HG03095 (cell line): Measurements from ENCODE around the gene FSTL4.

ENCODE experiments used
- ATAC-seq: cut with Tn5 transposase; IDR thresholded peaks from one replicate; pipeline ENCODE4 v1.9.1; 2021; ENCODE audit warnings: moderate library complexity; ENCODE audit not compliant: unreplicated experiment

The FSTL4 gene

GRCh38 chr5:133392448-133392847 lies 219.9 kb downstream of the FSTL4 start:
- ATAC-seq, result no peak

- no peak for ATAC-seq
Measured at GRCh38 chr5:133391354-133392136, 220.8 kb downstream of the FSTL4 start.

GRCh38 chr5:133390416-133391353 lies 221.7 kb downstream of the FSTL4 start:
- ATAC-seq, result no peak

- no peak for ATAC-seq
Measured at GRCh38 chr5:133389066-133389590, 223.2 kb downstream of the FSTL4 start.

- no peak for ATAC-seq
Measured at GRCh38 chr5:133387621-133388020, 224.7 kb downstream of the FSTL4 start.

GRCh38 chr5:133387091-133387490 lies 225.2 kb downstream of the FSTL4 start:
- ATAC-seq, result no peak

GRCh38 chr5:133386662-133387061 lies 225.7 kb downstream of the FSTL4 start:
- ATAC-seq, result no peak

GRCh38 chr5:133385346-133385745 lies 227.0 kb downstream of the FSTL4 start:
- ATAC-seq, result no peak

GRCh38 chr5:133384903-133385302 lies 227.4 kb downstream of the FSTL4 start:
- ATAC-seq, result no peak

GRCh38 chr5:133384120-133384855 lies 228.1 kb downstream of the FSTL4 start:
- no peak for ATAC-seq

- no peak for ATAC-seq
Measured at GRCh38 chr5:133383580-133383939, 228.8 kb downstream of the FSTL4 start.

GRCh38 chr5:133382661-133383579 lies 229.4 kb downstream of the FSTL4 start:
- ATAC-seq, result no peak

- ATAC-seq, result no peak
Measured at GRCh38 chr5:133381571-133382365, 230.6 kb downstream of the FSTL4 start.

- no peak for ATAC-seq
Measured at GRCh38 chr5:133381041-133381440, 231.3 kb downstream of the FSTL4 start.

- ATAC-seq, result no peak
Measured at GRCh38 chr5:133377736-133378135, 234.6 kb downstream of the FSTL4 start.

GRCh38 chr5:133376986-133377385 lies 235.4 kb downstream of the FSTL4 start:
- ATAC-seq, result no peak

- ATAC-seq, result no peak
Measured at GRCh38 chr5:133373121-133373870, 239.0 kb downstream of the FSTL4 start.

- ATAC-seq, result no peak
Measured at GRCh38 chr5:133372293-133372937, 239.9 kb downstream of the FSTL4 start.
